K562 (cell line): ENCODE data around the gene TRPV6. TPM values are rescaled to one million over a fixed set of nuclear protein-coding genes. Genes with fewer than 3 reads are reported as not detected.

Experiments used
- BHLHE40 ChIP-seq: IDR thresholded peaks from 2 replicates; pipeline ENCODE4 v1.6.1; 2011; ENCODE audit warnings: low read length, improper control_type of control experiment
- BRCA1 ChIP-seq, 2 experiments: fragments of 450-650 bp in 1 of 2; sonication (generic) in 1 of 2; formaldehyde crosslinking in 1 of 2; IDR thresholded peaks; 2 replicates each; pipeline versions ENCODE4 v1.5.0 to v1.6.1; 2017 to 2020; ENCODE audit warnings: mild to moderate bottlenecking in 1 of 2, missing genetic modification reagents in 1 of 2
- CBX5 ChIP-seq: IDR thresholded peaks from 2 replicates; pipeline ENCODE4 v1.6.1; 2014; ENCODE audit warnings: low read depth, borderline replicate concordance
- CREB1 ChIP-seq, 2 experiments: sonication (generic) in 1 of 2; formaldehyde crosslinking in 1 of 2; IDR thresholded peaks; 2 replicates each; pipeline versions ENCODE4 v1.6.1 to v1.8.0; 2012 to 2022; ENCODE audit warnings: inconsistent platforms in 1 of 2, mild to moderate bottlenecking in 1 of 2, missing genetic modification reagents in 1 of 2, moderate library complexity in 1 of 2
- CTCFL ChIP-seq: IDR thresholded peaks from 2 replicates; pipeline ENCODE4 v1.6.1; 2011; ENCODE audit warnings: borderline replicate concordance, low read depth, mild to moderate bottlenecking, moderate library complexity, low read length; ENCODE audit not compliant: insufficient read depth, poor library complexity, severe bottlenecking
- DACH1 ChIP-seq: fragments of 450-650 bp; IDR thresholded peaks from 2 replicates; pipeline ENCODE4 v1.6.1; 2018; ENCODE audit not compliant: partially characterized antibody
- E4F1 ChIP-seq: fragments of 250-450 bp; sonication (Bioruptor Pico); IDR thresholded peaks from 2 replicates; pipeline ENCODE4 v1.5.0; 2021; ENCODE audit warnings: mild to moderate bottlenecking, borderline replicate concordance
- EP300 ChIP-seq: IDR thresholded peaks from 2 replicates; pipeline ENCODE4 v1.6.1; 2012; ENCODE audit warnings: low read length, improper control_type of control experiment
- HDAC1 ChIP-seq, 2 experiments: fragments of 450-650 bp; IDR thresholded peaks; 2 replicates each; pipeline ENCODE4 v1.6.1; 2016 to 2017; ENCODE audit warnings: inconsistent platforms in 1 of 2, mild to moderate bottlenecking in 1 of 2, moderate library complexity in 1 of 2
- HEY1 ChIP-seq: fragments of 250-450 bp; sonication (Bioruptor Pico); IDR thresholded peaks from 2 replicates; pipeline ENCODE4 v1.5.0; 2020; ENCODE audit warnings: mild to moderate bottlenecking, moderate library complexity, borderline replicate concordance
- KAT7 ChIP-seq: sonication (generic); formaldehyde crosslinking; IDR thresholded peaks from 2 replicates; pipeline ENCODE4 v1.8.0; 2022; ENCODE audit warnings: missing genetic modification reagents, mild to moderate bottlenecking, borderline replicate concordance
- MAZ ChIP-seq, 2 experiments: fragments of 450-650 bp in 1 of 2; sonication (generic) in 1 of 2; formaldehyde crosslinking; IDR thresholded peaks in 1 of 2; conservative IDR thresholded peaks in 1 of 2; 2 replicates each; pipeline versions ENCODE4 v1.4.0 to v1.5.0; 2020; ENCODE audit warnings: mild to moderate bottlenecking in 1 of 2, missing genetic modification reagents in 1 of 2
- MEIS2 ChIP-seq: fragments of 450-650 bp; IDR thresholded peaks from 2 replicates; pipeline ENCODE4 v1.6.1; 2014; ENCODE audit warnings: mild to moderate bottlenecking; ENCODE audit not compliant: partially characterized antibody
- PRPF4 ChIP-seq: fragments of 200-400 bp; formaldehyde crosslinking; IDR thresholded peaks from one replicate; pipeline ENCODE4 v1.6.1; 2017; ENCODE audit warnings: low read length, low read depth, mild to moderate bottlenecking; ENCODE audit not compliant: insufficient read depth, poor library complexity, severe bottlenecking
- RB1 ChIP-seq: fragments of 450-650 bp; IDR thresholded peaks from 2 replicates; pipeline ENCODE4 v1.6.1; 2017; ENCODE audit warnings: low read depth, mild to moderate bottlenecking
- SIX5 ChIP-seq, 2 experiments: IDR thresholded peaks; 2 replicates each; pipeline ENCODE4 v1.6.1; 2011; ENCODE audit warnings: low read length in 2 of 2, borderline replicate concordance in 1 of 2, low read depth in 1 of 2, mild to moderate bottlenecking in 1 of 2, moderate library complexity in 1 of 2; ENCODE audit not compliant: insufficient read depth in 1 of 2
- TAF15 ChIP-seq: fragments of 200-400 bp; formaldehyde crosslinking; IDR thresholded peaks from 2 replicates; pipeline ENCODE4 v1.6.1; 2017; ENCODE audit warnings: mild to moderate bottlenecking, low read depth, low read length, moderate library complexity
- TAL1 ChIP-seq: fragments of 450-650 bp; IDR thresholded peaks from 2 replicates; pipeline ENCODE4 v1.6.1; 2016; ENCODE audit warnings: mild to moderate bottlenecking
- TBL1XR1 ChIP-seq, 2 experiments: IDR thresholded peaks; 2 replicates each; pipeline ENCODE4 v1.6.1; 2012; ENCODE audit warnings: improper control_type of control experiment in 2 of 2, low read length in 2 of 2, mild to moderate bottlenecking in 1 of 2
- TCFL5 ChIP-seq: fragments of 250-450 bp; sonication (Bioruptor Pico); conservative IDR thresholded peaks from 2 replicates; pipeline ENCODE4 v1.6.1; 2021; ENCODE audit warnings: mild to moderate bottlenecking, moderate library complexity, matching md5 sums
- XRCC4 ChIP-seq: IDR thresholded peaks from one replicate; pipeline ENCODE4 v1.6.1; 2011; ENCODE audit not compliant: insufficient read depth, insufficient read length; ENCODE audit errors: extremely low read depth
- ZKSCAN1 ChIP-seq: fragments of 150-350 bp; IDR thresholded peaks from 2 replicates; pipeline ENCODE4 v1.6.1; 2016; ENCODE audit warnings: low read depth, low read length
- ZNF445 ChIP-seq: fragments of 250-450 bp; sonication (Bioruptor Pico); IDR thresholded peaks from 2 replicates; pipeline ENCODE4 v1.4.0; 2020; ENCODE audit warnings: low read depth, mild to moderate bottlenecking, moderate library complexity
- polyA plus RNA-seq, 8 experiments: library from polyadenylated mRNA; depleted of rRNA in 4 of 8; stranded (reverse) in 5 of 8; unstranded in 3 of 8; fragments of >200 nt; fragmentation: Nextera tagmentation in 2 of 8; fragmentation: Illumina TruSeq in 1 of 8; extraction: Ambion mirVana in 2 of 8; extraction: Trizol in 1 of 8; gene quantifications; 2 replicates each; pipeline versions ENCODE4 v1.2.1 to v1.2.3, GENCODE V29; 2011 to 2014; ENCODE audit warnings: inconsistent platforms in 1 of 8, missing spikeins in 1 of 8
- total RNA-seq, 7 experiments: library from RNA; depleted of rRNA in 6 of 7; stranded (reverse); fragments of >200 nt in 6 of 7; fragmentation: Illumina TruSeq in 2 of 7; extraction: Trizol in 2 of 7; gene quantifications; 2 replicates each; pipeline versions ENCODE4 v1.2.1 to v1.2.3, GENCODE V29; 2011 to 2021; ENCODE audit warnings: low replicate concordance in 1 of 7

Gene TRPV6
- total and polyA plus RNA-seq, 9 of the 15 experiments (the other 6 are each of a cell fraction or from before 2014, with no cell fraction given), result 0.04 to 0.36 (median 0.11) TPM

- TF ChIP-seq CTCFL (no peak), MEIS2 (peak; percentile 18), CBX5 (no peak), TAF15 (no peak), KAT7 (no peak), XRCC4 (no peak), CREB1 (IDR thresholded peaks at IDR 0.05) (peak; percentile 67; the same call in 1 of the 2 replicates), CREB1 (CRISPR knock-in tag; IDR thresholded peaks at IDR 0.05) (no peak), SIX5 (IDR thresholded peaks at IDR 0.05; ENCODE audit: borderline replicate concordance in 1 of 2, insufficient read depth in 1 of 2, low read depth in 1 of 2, low read length in 2 of 2) (peak; percentile 51 to 52; a peak in 2 of 4 replicates), E4F1 (no peak), BHLHE40 (peak; percentile 50; the same call in 1 of the 2 replicates), MAZ (CRISPR knock-in tag; conservative IDR thresholded peaks at IDR 0.05 in 1 of 2, IDR thresholded peaks at IDR 0.05 in 1 of 2) (0 out of 4 replicates have a peak, but pooled peaks of 1 of the 2 experiments have one; percentile 38), PRPF4 (no peak), BRCA1 (IDR thresholded peaks at IDR 0.05) (no peak), BRCA1 (CRISPR knock-in tag; IDR thresholded peaks at IDR 0.05) (no peak), RB1 (no peak), TCFL5 (CRISPR knock-in tag) (no peak), TBL1XR1 (IDR thresholded peaks at IDR 0.05; ENCODE audit: low read length in 2 of 2) (peak in 1 of 2 experiments; percentile 28; a peak in 1 of 4 replicates), ZKSCAN1 (peak; percentile 37; the same call in 1 of the 2 replicates), HDAC1 (IDR thresholded peaks at IDR 0.05) (no peak), TAL1 (peak; percentile 74), DACH1 (no peak), EP300 (peak; percentile 71), ZNF445 (CRISPR knock-in tag) (no peak), HEY1 (CRISPR knock-in tag) (no peak)
These were observed 46.9 kb downstream of the TRPV6 start (continued) for GRCh38 chr7:142838461-142839213.
